Neural cell (in vitro differentiated cells): Measurements from ENCODE around the gene RAB5B. TPM values are rescaled to one million over a fixed set of nuclear protein-coding genes. Genes with fewer than 3 reads are reported as not detected.

ENCODE experiments used
- H2AFZ ChIP-seq: fragments of 200-600, 300-800 bp; sonication (generic), shearing (Covaris generic); 2 replicates; pipeline ENCODE4 v1.6.0; 2014; ENCODE audit warnings: low read depth, mild to moderate bottlenecking, antibody characterized with exemption, low read length, moderate library complexity
- H3F3A ChIP-seq: fragments of 200-600 bp; shearing (Covaris generic); 2 replicates; pipeline ENCODE4 v1.6.1; 2016; ENCODE audit warnings: mild to moderate bottlenecking, moderate library complexity, mixed read lengths, antibody characterized with exemption, low read length; ENCODE audit not compliant: insufficient read depth, poor library complexity, severe bottlenecking
- H3K27ac ChIP-seq: fragments of 200-600, 300-800 bp; sonication (generic), shearing (Covaris generic); 2 replicates; pipeline ENCODE4 v1.5.1; 2014; ENCODE audit warnings: mild to moderate bottlenecking, low read length, moderate library complexity
- H3K27me3 ChIP-seq: fragments of 300-800, 200-600 bp; sonication (generic), shearing (Covaris generic); 2 replicates; pipeline ENCODE4 v1.6.0; 2014; ENCODE audit warnings: mild to moderate bottlenecking, low read depth, low read length, moderate library complexity; ENCODE audit not compliant: insufficient read depth
- H3K36me3 ChIP-seq: fragments of 300-800, 200-600 bp; sonication (generic), shearing (Covaris generic); 2 replicates; pipeline ENCODE4 v1.5.1; 2014; ENCODE audit warnings: mild to moderate bottlenecking, antibody characterized with exemption, low read length, moderate library complexity; ENCODE audit not compliant: insufficient read depth
- H3K4me2 ChIP-seq: fragments of 300-800, 200-600 bp; sonication (generic), shearing (Covaris generic); 2 replicates; pipeline ENCODE4 v1.6.0; 2014; ENCODE audit warnings: mild to moderate bottlenecking, low read length
- H3K4me3 ChIP-seq: fragments of 300-800, 200-600 bp; sonication (generic), shearing (Covaris generic); 2 replicates; pipeline ENCODE4 v1.5.1; 2014; ENCODE audit warnings: mild to moderate bottlenecking, low read length, moderate library complexity
- H3K79me2 ChIP-seq: fragments of 200-600 bp; shearing (Covaris generic); replicated peaks from 2 replicates; pipeline ENCODE4 v1.6.0; 2014; ENCODE audit warnings: mild to moderate bottlenecking, low read length, moderate library complexity; ENCODE audit not compliant: insufficient read depth
- H3K9ac ChIP-seq: fragments of 300-800, 200-600 bp; sonication (generic), shearing (Covaris generic); 2 replicates; pipeline ENCODE4 v1.6.1; 2016; ENCODE audit warnings: mild to moderate bottlenecking, low read length, mixed read lengths
- H3K9me2 ChIP-seq: fragments of 200-600 bp; shearing (Covaris generic); 2 replicates; pipeline ENCODE4 v1.6.1; 2016; ENCODE audit warnings: mild to moderate bottlenecking, low read length, mixed read lengths; ENCODE audit not compliant: insufficient read depth
- H3K9me3 ChIP-seq: fragments of 200-600, 300-800 bp; sonication (generic), shearing (Covaris generic); 2 replicates; pipeline ENCODE4 v1.6.1; 2016; ENCODE audit warnings: mild to moderate bottlenecking, mixed run types, low read length, moderate library complexity, mixed read lengths
- H4K20me1 ChIP-seq: fragments of 200-600 bp; shearing (Covaris generic); 2 replicates; pipeline ENCODE4 v1.6.1; 2016; ENCODE audit warnings: mild to moderate bottlenecking, mixed run types; ENCODE audit not compliant: insufficient read depth
- EP300 ChIP-seq: fragments of 450-650 bp; conservative IDR thresholded peaks from 2 replicates; pipeline ENCODE4 v1.6.1; 2014; ENCODE audit warnings: antibody characterized with exemption, mild to moderate bottlenecking, moderate library complexity; ENCODE audit not compliant: poor library complexity, severe bottlenecking
- EZH2 ChIP-seq: fragments of 200-600, 300-800 bp; shearing (Covaris generic), sonication (generic); IDR thresholded peaks from 2 replicates; pipeline ENCODE4 v1.6.1; 2014; ENCODE audit warnings: antibody characterized with exemption, low read length, borderline replicate concordance, mild to moderate bottlenecking; ENCODE audit not compliant: insufficient read depth, poor library complexity, severe bottlenecking
- MXI1 ChIP-seq: fragments of 450-650 bp; conservative IDR thresholded peaks from 2 replicates; pipeline ENCODE4 v1.6.1; 2014; ENCODE audit warnings: antibody characterized with exemption, mild to moderate bottlenecking; ENCODE audit not compliant: poor library complexity, severe bottlenecking
- POLR2AphosphoS5 ChIP-seq: IDR thresholded peaks from 2 replicates; pipeline ENCODE4 v1.6.1; 2012
- RAD21 ChIP-seq: fragments of 450-650 bp; conservative IDR thresholded peaks from 2 replicates; pipeline ENCODE4 v1.6.1; 2014; ENCODE audit warnings: antibody characterized with exemption, mild to moderate bottlenecking, moderate library complexity
- SMC3 ChIP-seq: fragments of 450-650 bp; conservative IDR thresholded peaks from 2 replicates; pipeline ENCODE4 v1.6.1; 2014; ENCODE audit warnings: antibody characterized with exemption, mild to moderate bottlenecking, moderate library complexity; ENCODE audit not compliant: poor library complexity
- TAF1 ChIP-seq: IDR thresholded peaks from 2 replicates; pipeline ENCODE4 v1.6.1; 2012; ENCODE audit warnings: low read depth
- polyA plus RNA-seq: library from polyadenylated mRNA; depleted of rRNA; stranded (reverse); fragments of >200 nt; gene quantifications from 2 replicates; pipeline ENCODE4 v1.2.3, GENCODE V29; 2014
- TF ChIP-seq, protein P1 (sequence below): fragments of 450-650 bp; IDR thresholded peaks from 2 replicates; pipeline ENCODE4 v1.5.1; 2014; ENCODE audit warnings: antibody characterized with exemption, mild to moderate bottlenecking, moderate library complexity; ENCODE audit not compliant: poor library complexity, severe bottlenecking
- TF ChIP-seq, protein P2 (sequence below): IDR thresholded peaks from 2 replicates; pipeline ENCODE4 v1.6.1; 2012; ENCODE audit warnings: borderline replicate concordance

RAB5B gene
- polyA plus RNA-seq, 1 donor from 2014 or later = 39.6 TPM

DNA sequence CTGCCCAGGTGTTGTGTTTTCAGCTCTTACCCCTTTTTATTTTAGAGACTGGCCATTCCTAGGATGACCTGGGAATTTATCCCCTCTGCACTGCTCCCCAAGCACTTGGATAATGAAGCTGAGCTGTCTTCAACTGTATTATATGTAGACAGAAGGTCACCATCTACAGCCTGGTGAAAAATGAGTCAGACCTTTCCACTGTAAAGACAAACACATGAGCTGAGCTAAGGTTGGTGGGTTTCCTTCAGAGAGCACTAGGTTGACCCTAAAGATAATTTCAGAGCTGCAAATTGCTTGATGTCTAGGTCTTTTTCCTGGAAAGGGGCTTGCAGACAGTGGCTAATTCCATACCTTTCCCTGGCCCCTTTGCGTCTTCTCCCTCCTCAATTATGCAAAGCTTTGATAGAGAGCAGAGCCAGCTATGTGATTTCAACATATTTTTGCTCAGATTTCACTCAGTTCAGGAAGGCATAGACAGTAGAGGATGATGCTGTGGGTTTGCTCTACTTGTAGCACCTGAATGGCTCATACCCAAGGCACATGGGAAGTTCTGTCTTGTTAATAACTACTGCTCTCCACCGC lies 37.7 kb downstream of the RAB5B start:
- H4K20me1 ChIP-seq = no peaks in the 10 kb centered on the region
- no peak for TF ChIP-seq POLR2AphosphoS5
- no peak for TF ChIP-seq RAD21
- no peak for TF ChIP-seq SMC3
- TF ChIP-seq, protein P1, sequence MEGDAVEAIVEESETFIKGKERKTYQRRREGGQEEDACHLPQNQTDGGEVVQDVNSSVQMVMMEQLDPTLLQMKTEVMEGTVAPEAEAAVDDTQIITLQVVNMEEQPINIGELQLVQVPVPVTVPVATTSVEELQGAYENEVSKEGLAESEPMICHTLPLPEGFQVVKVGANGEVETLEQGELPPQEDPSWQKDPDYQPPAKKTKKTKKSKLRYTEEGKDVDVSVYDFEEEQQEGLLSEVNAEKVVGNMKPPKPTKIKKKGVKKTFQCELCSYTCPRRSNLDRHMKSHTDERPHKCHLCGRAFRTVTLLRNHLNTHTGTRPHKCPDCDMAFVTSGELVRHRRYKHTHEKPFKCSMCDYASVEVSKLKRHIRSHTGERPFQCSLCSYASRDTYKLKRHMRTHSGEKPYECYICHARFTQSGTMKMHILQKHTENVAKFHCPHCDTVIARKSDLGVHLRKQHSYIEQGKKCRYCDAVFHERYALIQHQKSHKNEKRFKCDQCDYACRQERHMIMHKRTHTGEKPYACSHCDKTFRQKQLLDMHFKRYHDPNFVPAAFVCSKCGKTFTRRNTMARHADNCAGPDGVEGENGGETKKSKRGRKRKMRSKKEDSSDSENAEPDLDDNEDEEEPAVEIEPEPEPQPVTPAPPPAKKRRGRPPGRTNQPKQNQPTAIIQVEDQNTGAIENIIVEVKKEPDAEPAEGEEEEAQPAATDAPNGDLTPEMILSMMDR = no peak
- no peak for TF ChIP-seq TAF1
- TF ChIP-seq EP300 = no peak
- TF ChIP-seq EZH2 = no peak
- TF ChIP-seq, protein P2, sequence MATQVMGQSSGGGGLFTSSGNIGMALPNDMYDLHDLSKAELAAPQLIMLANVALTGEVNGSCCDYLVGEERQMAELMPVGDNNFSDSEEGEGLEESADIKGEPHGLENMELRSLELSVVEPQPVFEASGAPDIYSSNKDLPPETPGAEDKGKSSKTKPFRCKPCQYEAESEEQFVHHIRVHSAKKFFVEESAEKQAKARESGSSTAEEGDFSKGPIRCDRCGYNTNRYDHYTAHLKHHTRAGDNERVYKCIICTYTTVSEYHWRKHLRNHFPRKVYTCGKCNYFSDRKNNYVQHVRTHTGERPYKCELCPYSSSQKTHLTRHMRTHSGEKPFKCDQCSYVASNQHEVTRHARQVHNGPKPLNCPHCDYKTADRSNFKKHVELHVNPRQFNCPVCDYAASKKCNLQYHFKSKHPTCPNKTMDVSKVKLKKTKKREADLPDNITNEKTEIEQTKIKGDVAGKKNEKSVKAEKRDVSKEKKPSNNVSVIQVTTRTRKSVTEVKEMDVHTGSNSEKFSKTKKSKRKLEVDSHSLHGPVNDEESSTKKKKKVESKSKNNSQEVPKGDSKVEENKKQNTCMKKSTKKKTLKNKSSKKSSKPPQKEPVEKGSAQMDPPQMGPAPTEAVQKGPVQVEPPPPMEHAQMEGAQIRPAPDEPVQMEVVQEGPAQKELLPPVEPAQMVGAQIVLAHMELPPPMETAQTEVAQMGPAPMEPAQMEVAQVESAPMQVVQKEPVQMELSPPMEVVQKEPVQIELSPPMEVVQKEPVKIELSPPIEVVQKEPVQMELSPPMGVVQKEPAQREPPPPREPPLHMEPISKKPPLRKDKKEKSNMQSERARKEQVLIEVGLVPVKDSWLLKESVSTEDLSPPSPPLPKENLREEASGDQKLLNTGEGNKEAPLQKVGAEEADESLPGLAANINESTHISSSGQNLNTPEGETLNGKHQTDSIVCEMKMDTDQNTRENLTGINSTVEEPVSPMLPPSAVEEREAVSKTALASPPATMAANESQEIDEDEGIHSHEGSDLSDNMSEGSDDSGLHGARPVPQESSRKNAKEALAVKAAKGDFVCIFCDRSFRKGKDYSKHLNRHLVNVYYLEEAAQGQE = no peak
- no peak for TF ChIP-seq MXI1

DNA sequence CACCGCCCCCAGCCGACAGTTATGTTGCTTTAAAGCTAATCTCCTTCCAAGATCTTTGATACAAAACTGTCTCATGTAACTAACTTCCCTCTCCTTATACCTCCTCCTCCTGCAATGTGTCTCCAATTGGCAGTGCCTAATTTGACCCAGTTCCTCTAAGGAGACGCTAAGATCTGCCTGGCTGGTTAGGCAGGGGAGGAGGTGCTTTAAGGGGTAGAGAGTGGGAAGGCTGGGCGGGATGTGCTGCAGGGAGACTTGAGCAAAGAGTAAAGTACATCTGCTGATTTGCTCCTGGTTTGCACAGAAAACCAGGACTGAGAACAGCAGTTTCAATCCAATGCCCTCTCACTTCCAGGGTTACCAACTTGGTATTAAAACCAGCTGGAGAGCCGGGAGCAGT lies 39.6 kb downstream of the RAB5B start:
- no peaks in the 10 kb centered on the region for H3F3A ChIP-seq
- TF ChIP-seq EZH2 (no peak), RAD21 (no peak), MXI1 (no peak), EP300 (no peak), TAF1 (no peak), SMC3 (no peak), POLR2AphosphoS5 (no peak)
- TF ChIP-seq, protein P2 = no peak
- TF ChIP-seq, protein P1 = no peak
- H3K27ac ChIP-seq = no peak overlapping the region
- H4K20me1 ChIP-seq = no peaks in the 10 kb centered on the region
- peaks cover 9% of the 10 kb centered on the region for H3K79me2 ChIP-seq
- no peak overlapping the region for H3K4me3 ChIP-seq
- H3K36me3 ChIP-seq = no peaks in the 10 kb centered on the region
- no peak overlapping the region for H3K4me2 ChIP-seq
- H3K9me3 ChIP-seq = no peaks in the 10 kb centered on the region
- no peaks in the 10 kb centered on the region for H3K9me2 ChIP-seq
- H2AFZ ChIP-seq = no peak overlapping the region
- no peak overlapping the region for H3K9ac ChIP-seq
- no peaks in the 10 kb centered on the region for H3K27me3 ChIP-seq

More for the DNA sequence above, 37.7 kb downstream of the RAB5B start:
- no peaks in the 10 kb centered on the region for H3K9me3 ChIP-seq
- no peak overlapping the region for H3K27ac ChIP-seq
- H3K36me3 ChIP-seq = no peaks in the 10 kb centered on the region
- H3K79me2 ChIP-seq = no peaks in the 10 kb centered on the region
- H3K4me3 ChIP-seq = no peak overlapping the region
- H2AFZ ChIP-seq = no peak overlapping the region
- no peaks in the 10 kb centered on the region for H3K9me2 ChIP-seq
- H3K9ac ChIP-seq = no peak overlapping the region
- H3K27me3 ChIP-seq = no peaks in the 10 kb centered on the region
- no peak overlapping the region for H3K4me2 ChIP-seq
- H3F3A ChIP-seq = no peaks in the 10 kb centered on the region
